HepG2 (cell line): ENCODE results near the gene WDHD1. TPM values are rescaled to one million over a fixed set of nuclear protein-coding genes. Genes with fewer than 3 reads are reported as not detected.

ENCODE experiments used
- CREB1 ChIP-seq, 2 experiments: fragments of 450-650 bp in 1 of 2; IDR thresholded peaks; 2 replicates each; pipeline ENCODE4 v1.6.1; 2016 to 2017; ENCODE audit warnings: control low read depth in 1 of 2, mild to moderate bottlenecking in 1 of 2, missing compliant biosample characterization in 1 of 2, missing genetic modification characterization in 1 of 2
- HOXA9 ChIP-seq: sonication (generic); formaldehyde crosslinking; IDR thresholded peaks from 2 replicates; pipeline ENCODE4 v1.8.1; 2022; ENCODE audit warnings: missing genetic modification reagents, mild to moderate bottlenecking, moderate library complexity, borderline replicate concordance
- SP1 ChIP-seq, 2 experiments: fragments of 450-650 bp in 1 of 2; sonication (generic) in 1 of 2; formaldehyde crosslinking in 1 of 2; IDR thresholded peaks; 2 replicates each; pipeline versions ENCODE4 v1.4.0 to v1.6.1; 2016 to 2020; ENCODE audit warnings: missing genetic modification reagents in 1 of 2
- SP2 ChIP-seq: sonication (generic); formaldehyde crosslinking; IDR thresholded peaks from 2 replicates; pipeline ENCODE4 v1.5.1; 2020; ENCODE audit warnings: mild to moderate bottlenecking, missing genetic modification reagents
- ZFP37 ChIP-seq: sonication (generic); formaldehyde crosslinking; IDR thresholded peaks from 2 replicates; pipeline ENCODE4 v1.4.0; 2020; ENCODE audit warnings: missing genetic modification reagents, borderline replicate concordance
- polyA plus RNA-seq, 8 experiments: library from polyadenylated mRNA; depleted of rRNA in 3 of 8; stranded (reverse) in 7 of 8; unstranded in 1 of 8; fragments of >200 nt; fragmentation: Illumina TruSeq in 4 of 8; extraction: Trizol in 4 of 8; gene quantifications; 2 replicates each; pipeline versions ENCODE4 v1.2.1 to v1.2.3, GENCODE V29; 2011 to 2016; ENCODE audit warnings: low read depth in 4 of 8, missing spikeins in 1 of 8, mixed read lengths in 1 of 8; ENCODE audit not compliant: insufficient read depth in 1 of 8
- total RNA-seq, 5 experiments: library from RNA; depleted of rRNA; stranded (reverse); fragments of >200 nt; fragmentation: Illumina TruSeq; extraction: Trizol; gene quantifications; 2 replicates each; pipeline ENCODE4 v1.2.3, GENCODE V29; 2016; ENCODE audit warnings: low read depth in 1 of 5
- TF ChIP-seq, protein P1 (sequence below): sonication (generic); formaldehyde crosslinking; IDR thresholded peaks from 2 replicates; pipeline ENCODE4 v1.4.0; 2020; ENCODE audit warnings: missing genetic modification reagents
- TF ChIP-seq, protein P2 (sequence below): sonication (generic); formaldehyde crosslinking; conservative IDR thresholded peaks from 2 replicates; pipeline ENCODE4 v1.8.0; 2022; ENCODE audit warnings: missing genetic modification reagents
- TF ChIP-seq, protein P3 (sequence below): sonication (generic); formaldehyde crosslinking; IDR thresholded peaks from 2 replicates; pipeline ENCODE4 v1.5.0; 2020; ENCODE audit warnings: mild to moderate bottlenecking, missing genetic modification reagents, moderate library complexity
- TF ChIP-seq, protein P4 (sequence below): IDR thresholded peaks from 2 replicates; pipeline ENCODE4 v1.6.1; 2018; ENCODE audit warnings: missing genetic modification reagents, mild to moderate bottlenecking, missing compliant biosample characterization
- TF ChIP-seq, protein P5 (sequence below): sonication (generic); formaldehyde crosslinking; IDR thresholded peaks from 2 replicates; pipeline ENCODE4 v1.8.1; 2023; ENCODE audit warnings: mild to moderate bottlenecking, moderate library complexity, missing genetic modification reagents
- TF ChIP-seq, protein P6 (sequence below): sonication (generic); formaldehyde crosslinking; IDR thresholded peaks from 2 replicates; pipeline ENCODE4 v1.5.0; 2020; ENCODE audit warnings: missing genetic modification reagents
- TF ChIP-seq, protein P7 (sequence below): sonication (generic); formaldehyde crosslinking; IDR thresholded peaks from 2 replicates; pipeline ENCODE4 v1.4.0; 2020; ENCODE audit warnings: missing genetic modification reagents

Gene WDHD1
- total and polyA plus RNA-seq, 2 of the 13 experiments (the other 11 are each of a cell fraction or from before 2014, with no cell fraction given) = 5.5 to 27.5 TPM

DNA sequence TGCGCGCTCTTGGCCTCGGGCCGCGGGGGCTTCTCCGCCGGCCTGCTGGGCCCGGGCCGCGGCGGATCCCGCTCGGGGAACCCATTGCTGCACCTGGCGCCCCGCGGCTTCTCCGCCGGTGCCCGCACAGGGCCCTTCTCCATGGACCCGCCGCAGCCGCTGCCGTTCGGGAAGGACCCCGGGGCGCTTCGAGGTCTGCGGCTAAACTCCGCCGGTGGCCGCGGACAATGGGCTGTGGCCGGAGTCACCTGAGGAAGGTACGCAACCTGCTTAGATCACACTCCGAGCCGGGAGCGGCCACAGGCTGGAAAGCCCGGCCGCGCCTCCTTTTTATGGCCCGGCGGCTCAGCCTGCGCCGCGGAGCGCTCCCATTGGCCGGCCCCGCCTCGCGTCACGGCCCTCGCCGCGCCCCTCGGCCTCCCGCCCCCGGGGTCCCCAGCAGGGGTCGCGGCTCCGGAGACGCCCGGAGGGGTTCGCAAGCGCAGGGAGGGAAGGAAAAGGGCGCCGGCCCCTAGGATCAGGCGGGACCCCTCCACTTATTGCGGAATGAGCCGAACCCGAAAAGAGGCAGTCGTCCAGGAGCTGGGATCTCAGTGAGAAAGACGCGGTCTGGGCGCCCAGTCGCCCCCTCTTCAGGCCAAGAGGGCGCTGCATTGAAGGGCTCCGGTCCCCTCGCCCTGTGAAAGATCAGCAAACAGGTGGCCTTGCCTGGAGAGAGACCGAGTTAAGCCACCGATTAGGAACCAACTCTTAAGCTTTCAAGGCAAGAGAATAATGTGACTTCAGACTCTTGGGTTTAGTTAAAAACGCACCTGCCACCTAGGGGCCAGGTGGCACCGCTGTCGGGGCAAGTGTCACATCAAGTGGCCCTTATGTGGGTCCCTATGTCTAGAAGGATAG is 124.1 kb downstream of the WDHD1 start, which contains the start of gene GCH1 (continued):
- TF ChIP-seq, protein P1, sequence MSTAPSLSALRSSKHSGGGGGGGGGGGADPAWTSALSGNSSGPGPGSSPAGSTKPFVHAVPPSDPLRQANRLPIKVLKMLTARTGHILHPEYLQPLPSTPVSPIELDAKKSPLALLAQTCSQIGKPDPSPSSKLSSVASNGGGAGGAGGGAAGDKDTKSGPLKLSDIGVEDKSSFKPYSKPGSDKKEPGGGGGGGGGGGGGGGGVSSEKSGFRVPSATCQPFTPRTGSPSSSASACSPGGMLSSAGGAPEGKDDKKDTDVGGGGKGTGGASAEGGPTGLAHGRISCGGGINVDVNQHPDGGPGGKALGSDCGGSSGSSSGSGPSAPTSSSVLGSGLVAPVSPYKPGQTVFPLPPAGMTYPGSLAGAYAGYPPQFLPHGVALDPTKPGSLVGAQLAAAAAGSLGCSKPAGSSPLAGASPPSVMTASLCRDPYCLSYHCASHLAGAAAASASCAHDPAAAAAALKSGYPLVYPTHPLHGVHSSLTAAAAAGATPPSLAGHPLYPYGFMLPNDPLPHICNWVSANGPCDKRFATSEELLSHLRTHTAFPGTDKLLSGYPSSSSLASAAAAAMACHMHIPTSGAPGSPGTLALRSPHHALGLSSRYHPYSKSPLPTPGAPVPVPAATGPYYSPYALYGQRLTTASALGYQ (CRISPR knock-in tag) = no peak
- TF ChIP-seq HOXA9 (no peak; the same call in 1 of the 2 replicates), SP1 (IDR thresholded peaks at IDR 0.05) (no peak), SP1 (CRISPR knock-in tag; IDR thresholded peaks at IDR 0.05) (0 out of 2 replicates have a peak, but pooled peaks have one; percentile 36), SP2 (CRISPR knock-in tag) (no peak; the same call in 1 of the 2 replicates), ZFP37 (CRISPR knock-in tag) (no peak), CREB1 (IDR thresholded peaks at IDR 0.05) (peak; percentile 70; the same call in 1 of the 2 replicates), CREB1 (CRISPR knock-in tag; IDR thresholded peaks at IDR 0.05) (peak; percentile 56; the same call in 1 of the 2 replicates)
- TF ChIP-seq, protein P2, sequence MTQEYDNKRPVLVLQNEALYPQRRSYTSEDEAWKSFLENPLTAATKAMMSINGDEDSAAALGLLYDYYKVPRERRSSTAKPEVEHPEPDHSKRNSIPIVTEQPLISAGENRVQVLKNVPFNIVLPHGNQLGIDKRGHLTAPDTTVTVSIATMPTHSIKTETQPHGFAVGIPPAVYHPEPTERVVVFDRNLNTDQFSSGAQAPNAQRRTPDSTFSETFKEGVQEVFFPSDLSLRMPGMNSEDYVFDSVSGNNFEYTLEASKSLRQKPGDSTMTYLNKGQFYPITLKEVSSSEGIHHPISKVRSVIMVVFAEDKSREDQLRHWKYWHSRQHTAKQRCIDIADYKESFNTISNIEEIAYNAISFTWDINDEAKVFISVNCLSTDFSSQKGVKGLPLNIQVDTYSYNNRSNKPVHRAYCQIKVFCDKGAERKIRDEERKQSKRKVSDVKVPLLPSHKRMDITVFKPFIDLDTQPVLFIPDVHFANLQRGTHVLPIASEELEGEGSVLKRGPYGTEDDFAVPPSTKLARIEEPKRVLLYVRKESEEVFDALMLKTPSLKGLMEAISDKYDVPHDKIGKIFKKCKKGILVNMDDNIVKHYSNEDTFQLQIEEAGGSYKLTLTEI (CRISPR knock-in tag) = no peak
- TF ChIP-seq, protein P3, sequence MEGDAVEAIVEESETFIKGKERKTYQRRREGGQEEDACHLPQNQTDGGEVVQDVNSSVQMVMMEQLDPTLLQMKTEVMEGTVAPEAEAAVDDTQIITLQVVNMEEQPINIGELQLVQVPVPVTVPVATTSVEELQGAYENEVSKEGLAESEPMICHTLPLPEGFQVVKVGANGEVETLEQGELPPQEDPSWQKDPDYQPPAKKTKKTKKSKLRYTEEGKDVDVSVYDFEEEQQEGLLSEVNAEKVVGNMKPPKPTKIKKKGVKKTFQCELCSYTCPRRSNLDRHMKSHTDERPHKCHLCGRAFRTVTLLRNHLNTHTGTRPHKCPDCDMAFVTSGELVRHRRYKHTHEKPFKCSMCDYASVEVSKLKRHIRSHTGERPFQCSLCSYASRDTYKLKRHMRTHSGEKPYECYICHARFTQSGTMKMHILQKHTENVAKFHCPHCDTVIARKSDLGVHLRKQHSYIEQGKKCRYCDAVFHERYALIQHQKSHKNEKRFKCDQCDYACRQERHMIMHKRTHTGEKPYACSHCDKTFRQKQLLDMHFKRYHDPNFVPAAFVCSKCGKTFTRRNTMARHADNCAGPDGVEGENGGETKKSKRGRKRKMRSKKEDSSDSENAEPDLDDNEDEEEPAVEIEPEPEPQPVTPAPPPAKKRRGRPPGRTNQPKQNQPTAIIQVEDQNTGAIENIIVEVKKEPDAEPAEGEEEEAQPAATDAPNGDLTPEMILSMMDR (CRISPR knock-in tag) = peak; percentile 72
- TF ChIP-seq, protein P4, sequence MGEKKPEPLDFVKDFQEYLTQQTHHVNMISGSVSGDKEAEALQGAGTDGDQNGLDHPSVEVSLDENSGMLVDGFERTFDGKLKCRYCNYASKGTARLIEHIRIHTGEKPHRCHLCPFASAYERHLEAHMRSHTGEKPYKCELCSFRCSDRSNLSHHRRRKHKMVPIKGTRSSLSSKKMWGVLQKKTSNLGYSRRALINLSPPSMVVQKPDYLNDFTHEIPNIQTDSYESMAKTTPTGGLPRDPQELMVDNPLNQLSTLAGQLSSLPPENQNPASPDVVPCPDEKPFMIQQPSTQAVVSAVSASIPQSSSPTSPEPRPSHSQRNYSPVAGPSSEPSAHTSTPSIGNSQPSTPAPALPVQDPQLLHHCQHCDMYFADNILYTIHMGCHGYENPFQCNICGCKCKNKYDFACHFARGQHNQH (CRISPR knock-in tag) = no peak; the same call in 1 of the 2 replicates
- TF ChIP-seq, protein P5, sequence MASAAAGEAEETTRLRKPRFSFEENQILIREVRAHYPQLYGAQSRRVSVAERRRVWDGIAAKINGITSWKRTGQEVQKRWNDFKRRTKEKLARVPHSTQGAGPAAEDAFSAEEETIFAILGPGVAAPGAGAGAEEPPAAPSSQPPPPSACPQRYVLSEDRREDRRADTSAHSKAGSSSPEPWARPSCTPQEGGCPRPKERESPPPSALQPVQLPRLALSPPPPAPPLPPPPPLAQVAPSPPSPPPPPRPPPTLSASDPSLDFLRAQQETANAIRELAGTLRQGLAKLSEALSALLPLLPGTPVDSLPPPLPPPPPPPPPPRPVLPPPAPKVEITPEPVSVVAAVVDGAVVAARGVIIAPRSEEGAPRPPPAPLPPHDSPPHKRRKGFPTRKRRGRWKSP (CRISPR knock-in tag) = no peak
- TF ChIP-seq, protein P6, sequence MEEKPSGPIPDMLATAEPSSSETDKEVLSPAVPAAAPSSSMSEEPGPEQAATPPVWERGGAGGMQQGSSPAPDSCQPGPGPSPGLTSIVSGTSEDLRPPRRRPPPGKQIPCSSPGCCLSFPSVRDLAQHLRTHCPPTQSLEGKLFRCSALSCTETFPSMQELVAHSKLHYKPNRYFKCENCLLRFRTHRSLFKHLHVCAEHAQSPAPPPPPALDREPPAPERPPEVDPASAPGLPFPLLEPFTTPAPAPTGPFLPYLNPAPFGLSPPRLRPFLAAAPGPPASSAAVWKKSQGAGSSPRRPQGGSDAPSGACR (CRISPR knock-in tag) = no peak; the same call in 1 of the 2 replicates
- TF ChIP-seq, protein P7, sequence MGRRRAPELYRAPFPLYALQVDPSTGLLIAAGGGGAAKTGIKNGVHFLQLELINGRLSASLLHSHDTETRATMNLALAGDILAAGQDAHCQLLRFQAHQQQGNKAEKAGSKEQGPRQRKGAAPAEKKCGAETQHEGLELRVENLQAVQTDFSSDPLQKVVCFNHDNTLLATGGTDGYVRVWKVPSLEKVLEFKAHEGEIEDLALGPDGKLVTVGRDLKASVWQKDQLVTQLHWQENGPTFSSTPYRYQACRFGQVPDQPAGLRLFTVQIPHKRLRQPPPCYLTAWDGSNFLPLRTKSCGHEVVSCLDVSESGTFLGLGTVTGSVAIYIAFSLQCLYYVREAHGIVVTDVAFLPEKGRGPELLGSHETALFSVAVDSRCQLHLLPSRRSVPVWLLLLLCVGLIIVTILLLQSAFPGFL (CRISPR knock-in tag) = no peak
